ENCODE data around the gene SLC44A1. TPM values are rescaled to one million over a fixed set of nuclear protein-coding genes. Genes with fewer than 3 reads are reported as not detected.

Gene SLC44A1
- total RNA-seq, 4 donors from 2014 or later = 39.3 to 94.1 (median 58.3) TPM

DNA sequence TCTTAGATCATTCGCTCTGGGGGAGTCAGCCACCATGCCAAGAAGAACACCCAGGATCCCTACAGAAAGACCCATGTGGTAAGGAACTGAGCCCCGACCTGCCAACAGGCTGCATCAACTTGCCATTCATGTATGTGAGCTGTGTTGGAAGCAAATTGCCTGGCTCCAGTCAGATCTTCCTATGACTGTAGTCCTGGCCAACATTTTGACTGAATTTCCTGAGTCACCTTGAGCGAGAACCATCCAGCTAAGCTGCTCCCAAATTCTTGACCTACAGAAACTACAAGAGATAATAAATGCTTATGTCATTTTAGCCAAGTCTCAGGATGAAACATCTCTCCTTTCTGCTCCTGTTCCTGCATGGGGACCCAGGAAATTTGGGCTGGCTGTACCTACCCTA lies 40.0 kb upstream of the SLC44A1 start:
- in situ Hi-C loops (cut with MboI; ENCODE audit: low pct_ligation_motif_present in 1 of 4, low pct_unique_long_range_greater_than_20kb in 1 of 4, low sequenced_read_pairs in 3 of 4) = no loop called here
- Histone ChIP-seq H3K9me3 (no peaks in the 10 kb centered on the region), H3K4me1 (peaks cover 0 to 7% (median 0%) of the 10 kb centered on the region in 4 donors), H3K27me3 (no peaks in the 10 kb centered on the region), H3K36me3 (no peaks in the 10 kb centered on the region), H3K4me3 (no peak overlapping the region), H3K27ac (no peak overlapping the region)
- intact Hi-C loops (cut with DNase I; ENCODE audit: low total_unique reads) = no loop called here
- WGBS, 2 donors (ENCODE audit: low coverage in 1 of 2) = 98 to 100% methylated on average over 1 to 3 of the region's 3 CpGs
- TF ChIP-seq CTCF (IDR thresholded peaks at IDR 0.05) (no peak), POLR2AphosphoS5 (IDR thresholded peaks at IDR 0.05) (no peak), POLR2A (IDR thresholded peaks at IDR 0.05) (no peak), EP300 (IDR thresholded peaks at IDR 0.05; ENCODE audit: low read depth) (no peak)
- no peak for DNase-seq

DNA sequence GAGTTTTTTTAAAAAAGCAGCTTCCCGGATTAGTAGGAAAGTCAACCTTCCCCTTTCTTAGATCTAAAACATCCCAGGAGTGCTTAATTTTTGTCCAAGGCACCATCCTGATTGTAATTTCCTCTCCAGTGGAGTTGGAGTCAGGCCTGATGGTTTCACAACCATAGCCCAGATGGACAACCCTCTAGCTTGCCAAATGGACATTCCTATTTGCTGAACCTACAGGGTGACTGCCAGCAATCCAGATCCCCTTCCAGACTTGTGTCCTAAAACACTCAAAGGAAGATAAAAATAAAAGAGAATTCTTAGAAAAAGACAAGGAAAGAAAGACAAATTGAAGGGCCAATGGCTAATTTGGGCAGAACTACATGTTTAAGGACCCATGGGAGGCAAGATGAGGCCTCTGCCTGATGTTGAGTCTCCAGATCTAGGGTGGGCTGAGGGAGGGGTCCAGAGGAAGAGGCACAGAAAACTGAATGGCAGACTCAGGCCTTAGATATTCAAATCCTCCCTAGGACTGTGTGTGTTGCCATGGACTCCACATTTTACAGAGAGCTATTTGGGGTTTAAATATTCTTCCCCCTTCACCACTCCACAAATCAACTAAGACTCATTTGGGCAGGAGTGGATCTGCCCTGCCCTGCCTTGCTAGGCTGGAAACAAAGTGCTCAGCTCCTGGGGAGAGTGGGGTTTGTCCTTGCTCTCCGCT lies 38.5 kb upstream of the SLC44A1 start:
- H3K9me3 ChIP-seq = no peaks in the 10 kb centered on the region
- no peaks in the 10 kb centered on the region for H3K27me3 ChIP-seq
- intact Hi-C loops (cut with DNase I; ENCODE audit: low total_unique reads) = no loop called here
- in situ Hi-C loops (cut with MboI; ENCODE audit: low pct_ligation_motif_present in 1 of 4, low pct_unique_long_range_greater_than_20kb in 1 of 4, low sequenced_read_pairs in 3 of 4) = no loop called here
- no peaks in the 10 kb centered on the region for H3K36me3 ChIP-seq
- WGBS, 2 donors (ENCODE audit: low coverage in 1 of 2) = 67 to 73% methylated on average over 1 to 2 of the region's 2 CpGs
- peak overlapping the region; percentile 29 to 79 (median 66) for H3K27ac ChIP-seq
- H3K4me1 ChIP-seq = peaks cover 0 to 7% (median 0%) of the 10 kb centered on the region in 4 donors
- peak; percentile 44 for DNase-seq
- no peak for TF ChIP-seq EP300 (IDR thresholded peaks at IDR 0.05; ENCODE audit: low read depth)
- peak; percentile 23 to 75 (median 40) for TF ChIP-seq POLR2AphosphoS5 (IDR thresholded peaks at IDR 0.05)
- H3K4me3 ChIP-seq = no peak overlapping the region

GRCh38 chr9:105206496-105206820 lies 38.0 kb upstream of the SLC44A1 start:
- 52 to 55% methylated on average over 2 of the region's 2 CpGs for WGBS, 2 donors (ENCODE audit: low coverage in 1 of 2)
- in situ Hi-C loops (cut with MboI; ENCODE audit: low pct_ligation_motif_present in 1 of 4, low pct_unique_long_range_greater_than_20kb in 1 of 4, low sequenced_read_pairs in 3 of 4) (no loop called here), intact Hi-C loops (cut with DNase I; ENCODE audit: low total_unique reads) (no loop called here)
- H3K4me1 ChIP-seq = peaks cover 0 to 7% (median 0%) of the 10 kb centered on the region in 4 donors
- TF ChIP-seq CTCF (IDR thresholded peaks at IDR 0.05) = no peak
- TF ChIP-seq POLR2A (IDR thresholded peaks at IDR 0.05) = no peak
- TF ChIP-seq EP300 (IDR thresholded peaks at IDR 0.05; ENCODE audit: low read depth) = no peak
- TF ChIP-seq POLR2AphosphoS5 (IDR thresholded peaks at IDR 0.05) = no peak
- H3K9me3 ChIP-seq = no peaks in the 10 kb centered on the region
- no peak for DNase-seq
- no peaks in the 10 kb centered on the region for H3K27me3 ChIP-seq
- no peak overlapping the region for H3K4me3 ChIP-seq
- H3K36me3 ChIP-seq = no peaks in the 10 kb centered on the region
- H3K27ac ChIP-seq = peak overlapping the region; percentile 29 to 79 (median 66)

- intact Hi-C loops (cut with DNase I; ENCODE audit: low total_unique reads) = no loop called here
- TF ChIP-seq POLR2A (IDR thresholded peaks at IDR 0.05) (no peak), POLR2AphosphoS5 (IDR thresholded peaks at IDR 0.05) (peak in 1 of 3 donors; percentile 61)
- H3K4me3 ChIP-seq = no peak overlapping the region
- peaks cover 0 to 7% (median 0%) of the 10 kb centered on the region in 4 donors for H3K4me1 ChIP-seq
- peak overlapping the region; percentile 29 to 79 (median 66) for H3K27ac ChIP-seq
- in situ Hi-C loops (cut with MboI; ENCODE audit: low pct_ligation_motif_present in 1 of 4, low pct_unique_long_range_greater_than_20kb in 1 of 4, low sequenced_read_pairs in 3 of 4) = no loop called here
- 77 to 84% methylated on average over 6 of the region's 6 CpGs for WGBS, 2 donors (ENCODE audit: low coverage in 1 of 2)
- no peaks in the 10 kb centered on the region for H3K36me3 ChIP-seq
- H3K9me3 ChIP-seq = no peaks in the 10 kb centered on the region
- no peaks in the 10 kb centered on the region for H3K27me3 ChIP-seq
- no peak for DNase-seq
Measured at GRCh38 chr9:105206821-105207699, 37.4 kb upstream of the SLC44A1 start.
